Raji (cell line): Measurements from ENCODE around the gene ABHD6.

Experiments used
- POLR2A ChIP-seq: IDR thresholded peaks from 2 replicates; pipeline ENCODE4 v1.6.1; 2011; ENCODE audit warnings: low read depth, low read length, control low read depth; ENCODE audit not compliant: insufficient read depth

The ABHD6 gene

DNA sequence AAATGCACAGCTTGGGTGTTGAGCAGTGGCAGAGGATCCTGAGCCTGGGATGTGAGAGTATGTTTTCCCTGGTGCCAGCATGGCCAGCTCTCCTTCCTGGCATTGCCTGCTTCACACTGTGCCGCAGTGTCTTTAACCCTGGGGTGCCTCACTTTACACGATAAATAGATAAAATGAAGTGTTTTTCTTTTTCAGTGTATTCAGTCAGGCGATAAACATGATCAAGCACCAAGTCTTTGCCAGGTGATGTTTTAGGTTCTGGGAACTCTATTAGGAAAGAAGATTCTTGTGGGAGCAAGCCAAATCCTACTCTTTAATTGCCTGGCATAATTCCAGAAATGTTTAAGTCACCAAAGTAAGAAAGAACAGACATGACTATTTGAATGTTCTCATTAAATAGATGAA lies 14.0 kb downstream of the ABHD6 start:
- TF ChIP-seq POLR2A, result no peak

GRCh38 chr3:58254144-58254543 lies 16.6 kb downstream of the ABHD6 start:
- no peak for TF ChIP-seq POLR2A

- no peak for TF ChIP-seq POLR2A
Measured at GRCh38 chr3:58256061-58256460, 18.5 kb downstream of the ABHD6 start.

DNA sequence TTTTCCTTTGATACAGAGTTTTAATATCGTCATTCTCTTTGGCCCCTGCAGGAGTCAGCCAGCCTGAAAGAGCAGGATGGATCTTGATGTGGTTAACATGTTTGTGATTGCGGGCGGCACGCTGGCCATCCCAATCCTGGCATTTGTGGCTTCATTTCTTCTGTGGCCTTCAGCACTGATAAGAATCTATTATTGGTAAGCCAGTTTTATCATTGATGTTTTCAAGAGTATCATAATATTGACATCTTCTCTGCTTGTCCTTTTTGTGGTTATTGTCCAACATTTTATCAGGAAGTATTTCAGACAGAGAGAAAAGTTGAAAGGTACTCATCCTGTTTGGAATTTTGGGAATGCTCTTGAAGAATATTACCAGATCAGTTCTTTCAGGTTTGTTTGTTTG lies 18.9 kb downstream of the ABHD6 start:
- TF ChIP-seq POLR2A, result no peak

- no peak for TF ChIP-seq POLR2A
Measured at GRCh38 chr3:58258392-58259055, 20.9 kb downstream of the ABHD6 start.

DNA sequence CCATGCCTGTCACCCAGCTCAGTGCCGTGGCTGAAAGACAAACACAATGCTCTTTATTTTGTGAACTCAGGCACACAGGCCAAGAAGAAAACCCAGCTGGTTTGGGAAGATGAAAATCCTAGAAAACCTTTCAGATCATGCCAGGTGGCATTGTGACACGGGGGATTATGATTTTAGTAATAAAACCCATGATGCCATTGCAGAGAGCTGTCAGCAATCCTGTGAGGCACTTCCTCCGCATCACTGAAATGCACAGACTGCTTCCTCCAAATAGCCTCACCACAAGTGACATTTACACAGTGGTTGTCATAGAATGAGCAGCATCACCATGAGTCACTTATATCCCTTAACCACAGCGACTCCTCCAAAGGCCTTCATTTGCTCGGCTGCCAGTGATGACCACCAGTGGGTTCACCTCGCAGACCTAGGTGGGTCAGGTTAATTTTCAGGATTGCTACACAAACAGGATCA lies 22.7 kb downstream of the ABHD6 start:
- no peak for TF ChIP-seq POLR2A

DNA sequence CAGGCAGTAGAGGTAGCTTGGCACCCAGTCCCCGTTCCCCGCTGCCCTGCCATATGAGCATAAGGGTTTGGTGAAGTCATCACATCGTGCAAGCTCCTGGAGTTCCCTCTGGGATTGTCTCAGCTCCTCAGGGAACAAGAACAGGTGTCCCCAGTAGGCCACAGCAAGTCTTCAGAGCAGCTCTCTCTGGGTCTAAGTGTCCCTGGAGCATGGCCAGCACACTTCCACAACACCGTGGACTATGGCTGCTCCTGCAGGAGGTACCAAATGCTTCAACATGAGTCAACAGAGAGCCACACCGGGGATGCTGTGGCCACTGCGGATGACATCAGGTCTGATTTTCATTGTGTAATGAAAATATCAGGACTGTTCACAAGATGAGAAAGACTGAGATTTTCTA lies 23.1 kb downstream of the ABHD6 start:
- TF ChIP-seq POLR2A, result no peak

DNA sequence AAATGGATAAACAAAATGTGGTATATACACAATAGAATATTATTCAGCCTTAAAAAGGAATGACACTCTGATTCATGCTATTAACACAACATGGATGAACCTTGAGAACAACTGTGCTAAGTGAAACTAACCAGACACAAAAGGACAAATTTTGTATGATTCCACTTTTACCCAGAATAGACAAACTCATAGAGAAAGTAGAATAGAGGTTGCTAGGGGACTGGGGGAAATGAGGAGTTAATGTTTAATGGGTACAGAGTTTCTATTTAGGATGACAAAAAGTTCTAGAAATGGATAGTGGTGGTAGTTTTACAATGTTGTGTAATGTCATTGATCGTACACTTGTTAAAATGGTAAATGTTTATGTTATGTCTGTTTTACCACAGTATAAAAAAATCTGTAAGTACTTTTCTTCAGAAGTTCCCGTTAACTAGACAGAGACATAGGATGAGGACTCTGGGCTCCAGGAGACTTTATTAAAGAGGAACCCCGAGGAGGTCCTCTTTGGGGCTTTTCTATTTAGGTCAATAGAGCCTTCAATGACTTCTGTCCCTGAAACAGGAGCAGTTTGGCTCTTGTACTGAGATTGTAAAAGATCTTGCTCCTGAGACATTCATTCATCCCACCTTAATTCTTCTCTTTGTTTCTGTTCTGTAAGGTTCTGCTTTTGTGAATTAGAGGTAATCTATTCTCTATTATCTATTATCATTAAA lies 24.5 kb downstream of the ABHD6 start:
- TF ChIP-seq POLR2A, result no peak

GRCh38 chr3:58266577-58266976 lies 29.0 kb downstream of the ABHD6 start:
- TF ChIP-seq POLR2A, result no peak

- TF ChIP-seq POLR2A, result no peak
Measured at GRCh38 chr3:58269356-58269755, 31.8 kb downstream of the ABHD6 start.

DNA sequence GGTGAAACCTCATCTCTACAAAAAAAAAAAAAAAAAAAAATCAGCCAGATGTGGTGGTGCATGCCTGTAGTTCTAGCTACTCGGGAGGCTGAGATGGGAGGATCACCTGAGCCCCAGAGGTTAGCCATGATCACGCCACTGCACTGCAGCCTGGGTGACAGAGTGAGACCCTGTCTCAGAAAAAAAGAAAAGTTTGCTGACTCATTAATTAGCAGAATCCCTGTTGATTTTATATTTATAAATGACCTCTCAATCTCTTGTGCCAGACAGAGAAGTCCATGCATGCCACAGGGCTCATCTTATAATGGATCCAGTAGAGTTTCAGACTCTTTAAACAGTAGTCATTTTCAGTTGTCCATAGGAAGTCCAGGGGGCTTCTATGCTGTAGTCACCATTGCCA lies 32.9 kb downstream of the ABHD6 start:
- TF ChIP-seq POLR2A, result no peak

- TF ChIP-seq POLR2A, result no peak
Measured at GRCh38 chr3:58271901-58272501, 34.4 kb downstream of the ABHD6 start.

GRCh38 chr3:58272891-58273290 lies 35.3 kb downstream of the ABHD6 start:
- TF ChIP-seq POLR2A, result no peak

DNA sequence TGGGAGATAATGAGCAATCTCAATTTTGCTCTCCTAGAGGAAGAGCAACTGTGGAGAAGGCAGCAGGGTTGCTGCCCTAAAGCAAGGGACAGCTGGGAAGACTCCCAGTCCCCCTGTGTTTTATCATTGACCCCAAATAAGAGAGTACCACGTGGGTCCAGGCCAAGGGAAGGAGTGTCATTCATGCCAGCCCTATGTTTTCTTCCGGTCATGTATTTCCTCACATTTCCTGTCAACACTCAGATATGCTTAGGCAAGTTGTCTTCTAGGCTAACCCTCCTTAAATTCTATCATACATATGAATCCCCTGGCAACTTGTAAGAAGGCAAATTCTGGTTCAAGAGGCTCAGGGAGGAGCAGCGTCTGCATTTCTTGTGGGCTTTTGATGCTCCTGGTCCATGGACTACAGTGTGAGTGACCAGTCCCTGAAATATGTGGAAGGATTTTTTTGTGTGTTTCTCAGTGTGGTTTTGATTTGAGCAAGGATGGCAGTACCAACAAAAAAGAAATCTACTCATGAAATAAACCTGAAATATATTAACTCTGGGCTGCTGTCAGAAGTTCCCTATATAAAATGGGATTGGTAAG lies 36.5 kb downstream of the ABHD6 start:
- no peak for TF ChIP-seq POLR2A

DNA sequence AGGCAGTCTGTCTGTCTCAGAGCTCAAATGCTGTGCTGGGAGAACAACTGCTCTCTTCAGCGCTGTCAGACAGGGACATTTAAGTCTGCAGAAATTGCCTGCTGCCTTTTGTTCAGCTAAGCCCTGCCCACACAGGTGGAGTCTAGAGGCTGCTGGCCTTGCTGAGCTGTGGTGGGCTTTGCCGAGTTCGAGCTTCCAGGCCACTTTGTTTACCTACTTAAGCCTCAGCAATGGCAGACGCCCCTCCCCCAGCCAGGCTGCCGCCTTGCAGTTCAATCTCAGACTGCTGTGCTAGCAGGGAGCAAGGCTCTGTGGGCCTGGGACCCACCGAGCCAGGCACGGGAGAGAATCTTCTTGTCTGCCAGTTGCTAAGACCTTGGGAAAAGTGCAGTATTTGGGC lies 43.5 kb downstream of the ABHD6 start:
- no peak for TF ChIP-seq POLR2A

- TF ChIP-seq POLR2A, result no peak
Measured at GRCh38 chr3:58285334-58285733, 47.7 kb downstream of the ABHD6 start.

DNA sequence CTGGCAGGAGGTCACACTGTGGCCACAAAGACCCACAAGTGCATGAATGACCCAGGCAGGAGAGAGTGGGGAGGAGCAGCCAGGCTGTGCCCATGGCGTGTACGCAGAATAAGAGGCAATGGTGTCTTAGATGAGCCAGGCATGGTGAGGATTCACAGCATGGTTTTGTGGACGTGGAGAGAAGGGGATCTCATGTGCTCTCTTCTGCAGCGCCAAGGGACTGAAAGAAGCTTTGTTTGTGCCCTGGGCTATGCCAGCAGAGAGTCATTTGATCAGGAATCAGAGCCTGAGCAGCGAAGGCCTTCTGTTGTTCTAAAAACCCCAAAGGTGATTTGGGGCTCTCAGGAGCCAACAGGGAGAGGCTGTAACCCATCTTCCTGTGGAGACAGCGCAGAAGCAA lies 49.8 kb downstream of the ABHD6 start:
- no peak for TF ChIP-seq POLR2A
